H1 (cell line): Measurements from ENCODE around the gene VSX1. TPM values are rescaled to one million over a fixed set of nuclear protein-coding genes. Genes with fewer than 3 reads are reported as not detected.

Experiments
- ZNF274 ChIP-seq: IDR thresholded peaks from 2 replicates; pipeline ENCODE4 v1.7.0; 2012; ENCODE audit warnings: low read length, borderline replicate concordance; ENCODE audit errors: extremely low read depth
- polyA plus RNA-seq, 7 experiments: library from polyadenylated mRNA; depleted of rRNA in 3 of 7; stranded (reverse) in 5 of 7; unstranded in 2 of 7; fragments of >200 nt in 5 of 7; fragments of 200-250 nt in 2 of 7; gene quantifications; 1 replicate in 5 of 7; 2 replicates in 1 of 7; 4 replicates in 1 of 7; pipeline versions ENCODE4 v1.2.1 to v1.2.3, GENCODE V29; 2011 to 2013; ENCODE audit warnings: missing spikeins in 2 of 7, mixed read lengths in 2 of 7
- total RNA-seq: library from RNA; stranded (reverse); fragmentation: NEBNext Ultra II Directional; extraction: Animal tissue kit (Norgen Biotek cat#: 25700); gene quantifications from 2 replicates; pipeline ENCODE4 v1.2.1, GENCODE V29; 2021

Gene VSX1
- total and polyA plus RNA-seq, 2 of the 8 experiments (the other 6 are each of a cell fraction or from before 2014, with no cell fraction given), result 0.14 TPM; not detected in 1

DNA sequence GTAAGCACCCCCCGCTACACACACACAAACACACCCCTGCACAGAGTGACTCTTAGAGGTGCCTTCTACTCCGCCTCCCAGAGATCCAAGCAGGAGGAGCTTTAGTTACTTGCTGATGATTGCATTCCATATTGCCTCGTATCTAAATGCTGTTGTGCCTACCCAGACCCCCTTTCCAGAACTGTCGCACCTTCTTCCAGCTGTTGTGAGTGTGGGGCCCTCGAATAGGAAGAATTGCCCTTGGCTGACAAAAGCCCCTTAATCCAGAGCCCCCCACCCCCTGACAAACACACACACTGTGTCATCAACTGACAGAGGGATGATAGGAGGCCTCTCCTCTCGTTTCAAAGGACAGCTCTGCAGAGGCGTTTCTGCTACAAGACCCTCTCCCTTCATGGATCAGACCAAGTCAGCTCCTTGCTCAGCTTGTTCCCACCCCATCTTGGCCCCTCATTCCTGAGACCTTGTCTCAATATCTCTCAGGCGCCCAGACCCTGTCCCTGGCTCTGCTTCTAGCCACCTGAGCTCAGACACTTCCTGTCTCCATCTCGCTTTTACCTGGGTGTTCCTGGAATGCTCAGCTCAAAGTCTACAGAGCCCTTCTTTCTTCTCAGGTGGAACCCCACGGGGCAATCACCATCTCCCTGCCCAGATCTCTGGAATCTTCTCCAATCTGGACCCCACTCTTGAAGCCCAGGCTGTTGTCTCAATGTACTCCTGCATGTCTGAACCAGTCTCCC is 4.0 kb upstream of the VSX1 start (continued):
- no peak for TF ChIP-seq ZNF274
